NT2/D1 (cell line): ENCODE data around the gene PTPRO.

Source experiments
- DNase-seq: peaks from one replicate; pipeline ENCODE4 v3.0.0-alpha.2; 2011; ENCODE audit warnings: low read depth, low spot score
- H3K27me3 ChIP-seq: 2 replicates; pipeline ENCODE4 v1.6.0; 2011; ENCODE audit warnings: mild to moderate bottlenecking; ENCODE audit not compliant: insufficient read length, insufficient read depth
- H3K36me3 ChIP-seq: 2 replicates; pipeline ENCODE4 v1.6.1; 2011; ENCODE audit warnings: mild to moderate bottlenecking, low read length, mixed read lengths; ENCODE audit not compliant: insufficient read depth, insufficient read length
- H3K4me1 ChIP-seq: 2 replicates; pipeline ENCODE4 v1.5.1; 2011; ENCODE audit not compliant: insufficient read depth, insufficient read length
- H3K4me3 ChIP-seq: 2 replicates; pipeline ENCODE4 v1.5.1; 2011; ENCODE audit warnings: low read depth; ENCODE audit not compliant: insufficient read length
- H3K9ac ChIP-seq: 2 replicates; pipeline ENCODE4 v1.6.0; 2011; ENCODE audit warnings: low read depth; ENCODE audit not compliant: insufficient read length
- H3K9me3 ChIP-seq: 2 replicates; pipeline ENCODE4 v1.5.1; 2011; ENCODE audit warnings: mild to moderate bottlenecking, low read length; ENCODE audit not compliant: insufficient read depth
- SUZ12 ChIP-seq: IDR thresholded peaks from 2 replicates; pipeline ENCODE4 v1.6.1; 2011; ENCODE audit not compliant: insufficient read length, insufficient read depth; ENCODE audit errors: extremely low read depth
- YY1 ChIP-seq: IDR thresholded peaks from 2 replicates; pipeline ENCODE4 v1.6.1; 2011; ENCODE audit not compliant: insufficient read length, insufficient read depth
- ZNF274 ChIP-seq: IDR thresholded peaks from 2 replicates; pipeline ENCODE4 v1.6.1; 2011; ENCODE audit warnings: mild to moderate bottlenecking, low read depth, low read length

The PTPRO gene

DNA sequence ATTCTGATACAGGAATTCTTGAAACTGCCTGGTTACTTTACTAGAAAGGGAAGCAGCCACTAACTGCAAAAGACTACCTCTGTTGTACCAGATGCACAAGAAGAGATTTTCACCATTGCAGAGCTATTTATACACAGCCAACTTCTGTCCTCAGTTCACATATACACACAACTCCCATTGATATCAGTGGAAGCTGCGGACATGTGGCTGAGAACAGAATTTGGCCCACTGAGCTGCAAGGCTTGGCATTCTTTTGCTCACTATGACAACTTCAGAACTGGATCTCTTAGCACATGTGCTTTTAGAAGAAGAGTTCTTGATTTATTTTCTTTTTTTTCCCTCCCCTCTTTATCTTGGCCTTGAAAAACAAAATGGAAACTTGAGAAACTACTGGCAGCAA is 28.3 kb downstream of the PTPRO start:
- Histone ChIP-seq H3K36me3 (no peaks in the 10 kb centered on the region), H3K27me3 (no peaks in the 10 kb centered on the region)

DNA sequence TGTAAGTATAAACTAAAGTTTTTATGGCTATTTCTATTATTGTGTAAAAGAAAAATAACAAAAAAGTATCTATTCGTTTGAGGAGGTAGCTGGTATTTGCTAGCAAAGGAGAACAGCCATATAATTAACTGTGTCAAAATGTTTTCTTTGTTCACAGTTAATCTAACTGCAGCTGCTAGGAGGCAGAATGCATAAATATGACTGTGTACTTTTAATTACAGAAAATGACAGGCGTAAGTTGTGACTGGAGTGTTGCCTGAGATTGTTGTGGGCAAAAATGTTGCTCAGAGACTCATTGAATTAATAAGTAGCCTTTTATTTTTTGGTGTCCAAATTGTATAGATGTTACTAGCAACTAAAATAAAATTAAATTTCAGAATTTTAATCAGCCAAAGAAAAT is 33.5 kb downstream of the PTPRO start:
- no peaks in the 10 kb centered on the region for H3K36me3 ChIP-seq
- no peaks in the 10 kb centered on the region for H3K4me1 ChIP-seq
- no peak for DNase-seq
- no peak for TF ChIP-seq ZNF274
- no peak for TF ChIP-seq YY1
- TF ChIP-seq SUZ12: no peak
- H3K9ac ChIP-seq: no peak overlapping the region
- no peak overlapping the region for H3K4me3 ChIP-seq
- no peaks in the 10 kb centered on the region for H3K9me3 ChIP-seq
- no peaks in the 10 kb centered on the region for H3K27me3 ChIP-seq

More for the DNA sequence above, 28.3 kb downstream of the PTPRO start:
- Histone ChIP-seq H3K9ac (no peak overlapping the region), H3K4me1 (no peaks in the 10 kb centered on the region), H3K4me3 (no peak overlapping the region), H3K9me3 (no peaks in the 10 kb centered on the region)
- DNase-seq: no peak
- no peak for TF ChIP-seq ZNF274
- TF ChIP-seq SUZ12: no peak
- no peak for TF ChIP-seq YY1

DNA sequence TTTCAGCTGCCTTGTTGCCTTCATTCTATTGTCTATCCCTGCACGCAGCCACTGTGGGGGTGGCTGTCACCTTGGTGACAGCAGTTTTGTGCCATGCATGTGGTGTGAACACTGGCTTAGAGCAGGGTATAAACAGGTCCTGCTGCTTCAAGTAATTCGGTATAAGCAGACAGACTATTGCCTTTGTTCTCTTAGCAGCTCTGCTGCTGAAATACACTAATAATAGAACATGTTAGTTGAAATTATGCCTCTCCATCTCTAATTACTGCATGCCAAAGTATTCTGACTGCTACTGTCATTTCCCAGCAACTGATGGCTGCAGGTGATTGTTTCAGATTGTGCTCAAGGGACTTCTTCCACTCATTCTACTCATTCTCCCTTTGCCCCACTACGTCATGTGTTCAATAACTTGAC is 34.6 kb downstream of the PTPRO start:
- no peak overlapping the region for H3K4me3 ChIP-seq
- no peaks in the 10 kb centered on the region for H3K27me3 ChIP-seq
- H3K4me1 ChIP-seq: no peaks in the 10 kb centered on the region
- H3K9ac ChIP-seq: no peak overlapping the region
- TF ChIP-seq SUZ12 (no peak), YY1 (no peak), ZNF274 (no peak)
- no peaks in the 10 kb centered on the region for H3K9me3 ChIP-seq
- no peak for DNase-seq
- H3K36me3 ChIP-seq: no peaks in the 10 kb centered on the region

DNA sequence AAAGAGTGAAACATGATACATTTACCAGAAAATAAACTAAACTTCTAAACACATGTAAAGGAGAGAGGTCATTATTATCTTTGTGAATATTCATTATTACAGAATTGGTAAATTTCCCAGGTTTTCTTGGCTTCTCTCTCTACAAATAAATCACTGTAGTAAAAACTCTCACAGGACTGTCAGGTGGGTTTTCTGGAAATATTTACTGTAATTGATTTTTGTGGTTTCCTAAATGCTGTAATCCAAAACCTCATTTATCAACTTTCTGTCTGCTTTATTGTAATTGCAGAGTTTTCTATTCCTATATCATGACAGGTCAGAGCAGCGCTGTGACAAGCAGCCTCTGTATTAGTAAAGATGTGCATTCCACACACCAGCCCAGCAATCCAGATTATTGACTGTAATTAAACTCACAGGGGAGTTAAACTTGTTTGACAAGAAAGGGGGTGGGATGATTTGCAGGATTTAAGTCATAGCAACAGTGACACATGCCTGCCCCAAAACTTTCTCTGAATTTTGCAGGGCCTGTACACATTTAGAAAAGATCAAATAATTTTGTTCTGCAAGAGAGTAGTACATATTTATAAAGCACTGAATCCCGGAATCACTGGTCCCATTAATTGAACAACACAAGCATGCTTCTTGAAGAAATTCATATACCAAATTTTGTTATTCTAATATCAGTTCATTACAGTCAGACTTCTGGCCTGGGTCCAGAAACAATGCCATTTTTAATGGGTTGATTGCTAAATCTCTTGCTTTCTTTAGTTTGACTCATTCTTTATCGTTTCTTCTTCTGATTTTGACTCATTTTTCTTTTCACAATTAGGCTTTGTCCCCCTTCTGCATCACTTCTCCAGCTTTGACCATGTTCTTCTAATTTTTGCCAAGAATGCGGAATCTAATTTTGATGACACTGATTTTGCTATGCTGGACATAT is 42.2 kb downstream of the PTPRO start:
- H3K4me1 ChIP-seq: no peaks in the 10 kb centered on the region
- no peak for DNase-seq
- H3K36me3 ChIP-seq: no peaks in the 10 kb centered on the region
- no peaks in the 10 kb centered on the region for H3K9me3 ChIP-seq
- H3K9ac ChIP-seq: no peak overlapping the region
- no peak for TF ChIP-seq ZNF274
- no peak for TF ChIP-seq SUZ12
- TF ChIP-seq YY1: no peak
- no peak overlapping the region for H3K4me3 ChIP-seq
- H3K27me3 ChIP-seq: no peaks in the 10 kb centered on the region

DNA sequence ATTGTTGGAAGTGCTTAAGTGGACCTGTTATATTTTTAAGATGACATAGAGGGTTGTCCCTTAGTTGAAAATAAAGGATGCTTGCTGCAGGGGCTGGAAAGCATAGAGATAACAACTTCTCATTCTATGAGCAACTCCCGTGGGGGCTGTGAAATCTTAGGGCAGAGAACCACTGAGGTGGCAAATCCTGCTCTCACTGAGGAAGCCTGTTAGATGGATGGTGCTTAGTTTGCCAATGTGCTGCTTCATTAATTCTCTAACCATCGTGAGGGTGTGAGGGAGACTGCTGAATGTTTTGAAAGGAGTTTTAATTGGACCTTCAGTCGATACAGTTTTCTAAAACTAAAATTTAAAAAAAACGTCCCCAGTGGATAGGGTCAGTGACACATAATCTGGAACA is 46.5 kb downstream of the PTPRO start:
- Histone ChIP-seq H3K9ac (no peak overlapping the region), H3K27me3 (no peaks in the 10 kb centered on the region), H3K9me3 (no peaks in the 10 kb centered on the region), H3K4me1 (no peaks in the 10 kb centered on the region), H3K36me3 (no peaks in the 10 kb centered on the region), H3K4me3 (no peak overlapping the region)
- TF ChIP-seq SUZ12: no peak
- TF ChIP-seq ZNF274: no peak
- no peak for TF ChIP-seq YY1
- no peak for DNase-seq

DNA sequence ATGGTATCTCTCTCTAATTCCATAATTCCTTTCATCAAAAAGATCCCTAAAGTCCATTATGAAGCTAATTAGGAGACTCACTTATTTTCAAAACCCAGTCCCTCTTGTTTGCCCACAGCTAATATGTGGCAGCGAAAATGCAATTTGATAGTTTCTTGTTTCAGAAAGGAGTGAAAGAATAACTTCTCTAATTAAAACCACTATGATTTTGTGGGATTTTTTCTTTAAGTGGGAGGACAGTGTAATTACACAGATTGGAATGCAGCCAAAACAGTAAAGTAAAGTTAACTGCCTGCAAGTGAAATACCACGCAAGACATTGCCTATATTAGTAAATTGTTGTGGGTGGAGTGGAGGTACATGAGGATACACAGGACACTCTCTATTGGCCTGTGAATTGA is 50.0 kb downstream of the PTPRO start:
- Histone ChIP-seq H3K27me3 (no peaks in the 10 kb centered on the region), H3K9ac (no peak overlapping the region), H3K4me1 (no peaks in the 10 kb centered on the region), H3K9me3 (peaks cover 16% of the 10 kb centered on the region; the same call in 1 of the 2 replicates), H3K4me3 (no peak overlapping the region), H3K36me3 (no peaks in the 10 kb centered on the region)
- no peak for DNase-seq
- TF ChIP-seq YY1 (no peak), SUZ12 (no peak), ZNF274 (no peak)

DNA sequence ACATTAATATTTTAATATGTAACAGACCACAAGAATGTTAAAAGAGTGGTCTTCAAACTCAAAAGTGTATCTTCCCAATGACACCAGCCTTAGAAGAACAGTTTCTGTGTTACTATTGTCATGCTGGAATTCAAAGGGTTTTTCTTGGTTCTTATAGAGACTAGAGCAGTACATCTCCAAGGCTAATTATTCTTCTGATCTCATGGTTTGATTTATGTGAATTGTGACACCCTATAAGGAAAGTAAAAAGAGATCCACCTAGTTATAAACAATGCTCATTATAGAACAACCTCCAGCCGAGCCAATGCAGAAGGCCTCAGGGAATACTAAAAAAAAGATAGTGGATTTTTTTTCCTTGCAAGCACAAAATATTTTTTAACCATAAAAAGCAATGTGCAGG is 65.5 kb downstream of the PTPRO start:
- DNase-seq: no peak
- H3K4me3 ChIP-seq: no peak overlapping the region
- no peaks in the 10 kb centered on the region for H3K9me3 ChIP-seq
- no peaks in the 10 kb centered on the region for H3K4me1 ChIP-seq
- H3K9ac ChIP-seq: no peak overlapping the region
- no peaks in the 10 kb centered on the region for H3K36me3 ChIP-seq
- H3K27me3 ChIP-seq: no peaks in the 10 kb centered on the region
- TF ChIP-seq ZNF274 (no peak), SUZ12 (no peak), YY1 (no peak)
